IPS DF 6.9 (cell line): ENCODE results near the gene GNRH2.

ENCODE experiments used
- DNase-seq: peaks from one replicate; pipeline ENCODE4 v3.0.0-alpha.2; 2013; ENCODE audit warnings: low read depth, low spot score
- H3K27ac ChIP-seq: one replicate; pipeline ENCODE4 v1.5.1; 2013; ENCODE audit warnings: low read length, control low read depth
- H3K27me3 ChIP-seq: 2 replicates; pipeline ENCODE4 v1.6.1; 2013; ENCODE audit warnings: mild to moderate bottlenecking, low read length; ENCODE audit not compliant: control insufficient read depth, insufficient read depth
- H3K36me3 ChIP-seq: 2 replicates; pipeline ENCODE4 v1.6.1; 2013; ENCODE audit warnings: low read length; ENCODE audit not compliant: control insufficient read depth, insufficient read depth
- H3K4me1 ChIP-seq: 2 replicates; pipeline ENCODE4 v1.6.1; 2013; ENCODE audit warnings: low read length; ENCODE audit not compliant: control insufficient read depth, insufficient read depth
- H3K4me3 ChIP-seq: 2 replicates; pipeline ENCODE4 v1.5.1; 2013; ENCODE audit warnings: mild to moderate bottlenecking, low read length
- H3K9me3 ChIP-seq: 2 replicates; pipeline ENCODE4 v1.6.1; 2013; ENCODE audit warnings: low read length, inconsistent platforms; ENCODE audit not compliant: control insufficient read depth, insufficient read depth
- WGBS: extraction: QIAGEN DNeasy Blood & Tissue Kit; methylation state at CpG from one replicate; pipeline ENCODE4 v1.1.7; 2013; ENCODE audit warnings: mixed read lengths, missing lambda C conversion rate; ENCODE audit not compliant: insufficient read length, insufficient coverage; 5-methylcytosine and 5-hydroxymethylcytosine counted together

GNRH2 gene

DNA sequence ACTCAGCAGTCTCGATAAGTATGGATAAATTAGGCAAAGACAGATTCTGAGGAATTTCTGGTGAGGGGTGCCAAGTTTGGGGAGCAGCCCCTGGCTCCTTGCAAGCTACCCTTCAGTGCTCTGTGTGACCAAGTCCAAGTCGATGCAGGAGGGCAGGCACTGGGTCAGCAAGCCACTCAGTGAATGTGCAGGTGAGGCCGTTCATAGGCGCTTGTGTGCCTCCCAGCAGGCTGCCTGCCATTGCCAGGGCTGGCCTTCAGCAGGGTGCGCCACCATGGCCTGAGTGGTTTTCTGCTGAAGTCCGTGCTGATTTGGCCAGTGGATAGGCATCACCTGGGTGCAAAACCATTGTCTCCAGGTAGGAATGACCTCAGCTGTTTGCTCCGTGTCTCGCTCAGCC, 3.3 kb upstream of the GNRH2 start:
- Histone ChIP-seq H3K4me3 (no peak overlapping the region), H3K27ac (no peak overlapping the region), H3K4me1 (peaks cover 7% of the 10 kb centered on the region; the same call in 1 of the 2 replicates), H3K27me3 (no peaks in the 10 kb centered on the region), H3K36me3 (peaks cover 10% of the 10 kb centered on the region), H3K9me3 (no peaks in the 10 kb centered on the region)
- no peak for DNase-seq
- no CpG with 5 or more reads among the region's 8 CpGs for WGBS

DNA sequence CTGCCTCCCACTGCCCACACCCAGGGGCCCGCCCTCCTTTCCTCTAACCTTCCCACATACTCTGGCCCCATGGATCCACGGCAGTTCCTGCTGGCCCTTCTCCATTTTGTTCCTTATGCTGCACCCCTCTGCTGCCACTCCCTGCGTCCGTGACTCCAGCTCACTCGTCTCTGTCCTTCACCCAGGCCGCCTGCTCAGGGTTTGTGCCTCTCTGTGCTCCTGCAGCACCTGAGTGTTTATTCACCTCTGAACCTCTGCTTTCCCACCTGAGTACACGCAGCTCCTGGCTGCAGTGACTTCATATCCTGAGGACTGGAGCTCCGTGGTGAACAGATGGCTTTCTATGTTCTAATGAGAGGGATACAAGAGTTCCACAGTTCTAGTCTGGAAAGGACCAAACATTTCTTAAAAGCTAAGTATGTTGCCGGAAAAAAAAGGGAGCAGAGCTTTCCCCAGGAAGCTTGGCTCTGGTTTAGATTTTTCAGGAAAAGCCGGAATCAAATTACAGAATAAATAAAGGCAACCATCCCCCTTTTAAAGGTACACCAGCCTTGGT, 1.5 kb upstream of the GNRH2 start:
- H3K27ac ChIP-seq, result no peak overlapping the region
- DNase-seq, result no peak
- H3K36me3 ChIP-seq, result peaks cover 5% of the 10 kb centered on the region; the same call in 1 of the 2 replicates
- H3K27me3 ChIP-seq, result no peaks in the 10 kb centered on the region
- no peak overlapping the region for H3K4me3 ChIP-seq
- H3K9me3 ChIP-seq, result no peaks in the 10 kb centered on the region
- peaks cover 7% of the 10 kb centered on the region; the same call in 1 of the 2 replicates for H3K4me1 ChIP-seq
- no CpG with 5 or more reads among the region's 10 CpGs for WGBS

DNA sequence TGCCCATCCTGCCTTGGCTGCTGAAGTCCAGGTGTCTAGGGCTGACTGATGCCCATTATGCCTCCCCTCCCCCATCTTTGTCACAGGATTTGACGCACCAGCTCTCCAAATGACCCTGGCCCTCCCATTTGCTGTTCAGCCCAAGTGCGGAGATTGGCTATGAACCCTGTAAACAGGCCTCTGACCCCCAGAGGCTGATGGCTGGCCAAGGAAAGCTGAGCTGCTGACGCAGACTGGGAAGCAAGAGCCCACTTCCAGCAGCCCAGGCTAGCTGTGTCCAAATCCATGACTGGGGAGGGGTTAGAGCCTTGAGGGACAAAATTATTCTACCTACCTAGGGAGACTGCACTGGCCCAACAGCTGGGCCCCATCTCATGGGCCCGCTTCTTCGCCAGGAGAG, 797 bp upstream of the GNRH2 start:
- DNase-seq, result no peak
- Histone ChIP-seq H3K27me3 (no peaks in the 10 kb centered on the region), H3K27ac (no peak overlapping the region), H3K36me3 (peaks cover 1% of the 10 kb centered on the region), H3K4me1 (peaks cover 7% of the 10 kb centered on the region; the same call in 1 of the 2 replicates), H3K9me3 (no peaks in the 10 kb centered on the region), H3K4me3 (no peak overlapping the region)
- WGBS, result no CpG with 5 or more reads among the region's 5 CpGs

DNA sequence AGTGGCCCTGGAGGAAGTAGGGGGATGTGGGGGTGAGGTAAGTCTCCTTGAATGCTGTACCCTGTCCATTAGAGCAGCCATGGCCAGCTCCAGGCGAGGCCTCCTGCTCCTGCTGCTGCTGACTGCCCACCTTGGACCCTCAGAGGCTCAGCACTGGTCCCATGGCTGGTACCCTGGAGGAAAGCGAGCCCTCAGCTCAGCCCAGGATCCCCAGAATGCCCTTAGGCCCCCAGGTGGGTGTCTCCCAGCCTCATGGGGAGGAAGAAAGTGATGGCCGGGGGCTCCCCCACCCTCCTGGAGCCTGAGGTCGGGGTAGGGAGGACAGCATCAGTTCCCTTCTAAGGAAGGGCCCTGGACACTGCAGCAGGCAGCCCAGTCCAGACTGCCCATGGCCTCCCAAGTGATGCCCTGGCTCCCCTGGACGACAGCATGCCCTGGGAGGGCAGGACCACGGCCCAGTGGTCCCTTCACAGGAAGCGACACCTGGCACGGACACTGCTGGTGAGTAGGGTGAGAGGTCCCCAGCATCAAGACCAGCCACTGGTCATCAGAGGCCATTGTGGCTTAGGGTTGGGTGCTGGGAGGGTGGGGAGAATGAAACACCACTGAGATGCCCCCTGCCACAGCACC, 1.0 kb downstream of the GNRH2 start:
- H3K27ac ChIP-seq, result no peak overlapping the region
- H3K27me3 ChIP-seq, result no peaks in the 10 kb centered on the region
- peaks cover 15% of the 10 kb centered on the region for H3K36me3 ChIP-seq
- no peak for DNase-seq
- H3K4me3 ChIP-seq, result no peak overlapping the region
- WGBS, result no CpG with 5 or more reads among the region's 8 CpGs
- H3K4me1 ChIP-seq, result peaks cover 7% of the 10 kb centered on the region; the same call in 1 of the 2 replicates
- H3K9me3 ChIP-seq, result no peaks in the 10 kb centered on the region

- Histone ChIP-seq H3K4me3 (peak overlapping the region; percentile 93; the same call in 1 of the 2 replicates), H3K4me1 (peaks cover 7% of the 10 kb centered on the region; the same call in 1 of the 2 replicates), H3K27ac (no peak overlapping the region), H3K27me3 (no peaks in the 10 kb centered on the region), H3K9me3 (no peaks in the 10 kb centered on the region), H3K36me3 (peaks cover 17% of the 10 kb centered on the region)
- DNase-seq, result no peak
- WGBS, result no CpG with 5 or more reads among the region's 24 CpGs
These were observed 1.8 kb downstream of the GNRH2 start for GRCh38 chr20:3045042-3045815.

GRCh38 chr20:3045816-3046676, 2.6 kb downstream of the GNRH2 start, which contains the start of gene MRPS26:
TSS of gene MRPS26 (plus strand) at chr20:3046052. CDS start at chr20:3046069, 17 bp downstream.
- peaks cover 7% of the 10 kb centered on the region; the same call in 1 of the 2 replicates for H3K4me1 ChIP-seq
- no peak within 1 kb of the TSS for H3K27ac ChIP-seq
- peak within 1 kb of the TSS; percentile 93 for H3K4me3 ChIP-seq
- DNase-seq, result peak; percentile 72
- peaks cover 17% of the 10 kb centered on the region for H3K36me3 ChIP-seq
- WGBS, result no CpG with 5 or more reads among the region's 104 CpGs
- no peaks in the 10 kb centered on the region for H3K9me3 ChIP-seq
- H3K27me3 ChIP-seq, result no peaks in the 10 kb centered on the region

DNA sequence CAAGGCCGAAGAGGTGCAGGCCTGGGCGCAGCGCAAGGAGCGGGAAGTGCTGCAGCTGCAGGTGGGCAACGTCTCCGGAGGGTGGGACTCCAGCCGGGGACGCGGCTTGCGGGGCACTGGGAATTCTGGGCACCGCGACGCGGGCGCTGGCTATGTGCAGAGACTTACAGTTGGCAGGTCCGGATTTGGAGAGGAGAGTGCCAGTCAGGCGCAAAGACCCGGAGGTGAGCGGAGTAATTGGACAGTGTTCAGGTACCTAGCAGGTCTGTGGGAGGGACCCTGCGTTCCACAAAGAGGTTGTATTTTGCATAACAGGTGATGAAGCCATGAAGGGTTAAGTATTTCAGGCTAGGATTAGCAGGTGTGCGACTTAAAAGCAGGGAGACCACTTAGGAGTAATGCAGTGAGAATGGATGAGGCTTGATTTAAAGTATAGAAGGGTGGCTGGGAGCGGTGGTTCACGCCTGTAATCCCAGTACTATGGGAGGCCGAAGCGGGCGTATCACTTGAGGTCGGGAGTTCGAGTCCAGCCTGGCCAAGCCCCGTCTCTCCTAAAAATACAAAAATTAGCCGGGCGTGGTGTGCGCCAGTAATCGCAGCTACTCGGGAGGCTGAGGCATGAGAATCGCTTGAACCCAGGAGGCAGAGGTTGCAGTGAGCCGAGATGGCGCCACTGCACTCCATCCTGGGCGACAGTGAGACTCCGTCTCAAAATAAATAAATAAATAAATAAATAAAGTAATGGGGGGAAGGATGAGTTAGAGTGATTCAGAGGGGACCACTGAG, 3.4 kb downstream of the GNRH2 start:
- DNase-seq, result no peak

DNA sequence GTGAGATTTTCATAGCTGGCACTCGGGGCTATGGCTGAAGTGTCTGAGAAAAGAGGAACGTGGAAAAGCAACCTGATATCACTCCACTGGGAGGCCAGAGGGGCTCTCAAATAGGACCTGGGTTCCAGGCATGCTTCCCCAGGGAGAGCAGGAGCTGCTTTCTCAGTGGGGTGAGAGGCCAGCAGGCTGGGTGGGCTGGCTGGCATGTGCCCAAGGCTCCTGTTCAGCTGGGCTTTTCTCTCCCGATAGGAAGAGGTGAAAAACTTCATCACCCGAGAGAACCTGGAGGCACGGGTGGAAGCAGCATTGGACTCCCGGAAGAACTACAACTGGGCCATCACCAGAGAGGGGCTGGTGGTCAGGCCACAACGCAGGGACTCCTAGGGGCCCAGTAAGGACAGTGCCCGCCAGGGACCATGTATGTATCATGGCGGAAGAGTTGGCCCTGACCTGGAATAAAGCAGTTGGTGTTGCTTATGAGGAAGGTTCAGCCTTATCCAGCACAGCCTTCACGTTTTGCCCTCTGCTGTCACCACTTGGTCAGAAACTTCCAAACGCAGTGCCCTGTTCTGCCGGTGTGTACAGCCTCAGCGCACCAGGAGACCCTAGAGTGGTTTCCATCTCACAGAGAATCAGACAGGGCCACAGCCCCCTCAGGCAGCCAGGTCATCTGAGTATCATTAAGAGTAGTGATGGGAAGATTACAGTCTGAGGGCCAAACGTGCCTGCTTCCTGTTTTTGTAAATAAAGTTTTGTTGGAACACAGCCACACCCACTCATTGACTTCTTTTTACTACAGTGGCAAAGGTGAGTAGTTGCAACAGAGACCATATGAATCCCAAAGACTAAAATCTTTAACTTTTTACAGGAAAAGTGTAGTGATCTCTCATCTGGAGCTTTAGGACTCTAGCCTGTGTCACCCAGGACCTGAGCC, 4.3 kb downstream of the GNRH2 start:
- WGBS, result no CpG with 5 or more reads among the region's 14 CpGs
- H3K4me3 ChIP-seq, result no peak overlapping the region
- H3K27ac ChIP-seq, result no peak overlapping the region

More for the DNA sequence above, 3.4 kb downstream of the GNRH2 start:
- no peaks in the 10 kb centered on the region for H3K9me3 ChIP-seq
- H3K27ac ChIP-seq, result no peak overlapping the region
- no CpG with 5 or more reads among the region's 39 CpGs for WGBS
- H3K4me1 ChIP-seq, result peaks cover 6% of the 10 kb centered on the region; the same call in 1 of the 2 replicates
- no peaks in the 10 kb centered on the region for H3K27me3 ChIP-seq
- H3K36me3 ChIP-seq, result peaks cover 17% of the 10 kb centered on the region
- H3K4me3 ChIP-seq, result peak overlapping the region; percentile 93

More for the DNA sequence above, 4.3 kb downstream of the GNRH2 start:
- Histone ChIP-seq H3K27me3 (no peaks in the 10 kb centered on the region), H3K9me3 (no peaks in the 10 kb centered on the region), H3K36me3 (peaks cover 17% of the 10 kb centered on the region), H3K4me1 (peaks cover 1% of the 10 kb centered on the region; the same call in 1 of the 2 replicates)
- no peak for DNase-seq
